Activated gamma-delta T cell treated with Interleukin-2 at 50 U/mL for 16 hours (primary cell): ENCODE results near the gene PSMG3.

ENCODE experiments used
- DNase-seq: peaks from one replicate; pipeline ENCODE4 v3.0.0-alpha.2; 2020

Gene PSMG3

DNA sequence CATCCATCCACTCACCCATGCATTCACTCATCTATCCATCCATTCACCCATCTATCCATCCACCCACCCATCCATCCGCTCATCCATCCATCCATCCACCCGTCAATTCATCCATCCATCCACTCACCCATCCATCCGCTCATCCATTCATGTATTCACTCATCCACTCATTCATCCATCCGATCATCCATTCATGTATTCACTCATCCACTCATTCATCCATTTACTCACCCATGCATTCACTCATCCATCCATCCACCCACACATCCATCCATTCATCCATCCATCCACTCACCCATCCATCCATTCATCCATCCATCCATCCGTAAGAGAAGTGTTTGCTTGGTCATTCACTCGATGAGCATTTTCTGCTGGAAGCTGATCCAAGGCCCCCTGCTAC, 8.7 kb upstream of the PSMG3 start:
- no peak for DNase-seq

GRCh38 chr7:1576521-1577253, 6.9 kb upstream of the PSMG3 start:
- DNase-seq: no peak

DNA sequence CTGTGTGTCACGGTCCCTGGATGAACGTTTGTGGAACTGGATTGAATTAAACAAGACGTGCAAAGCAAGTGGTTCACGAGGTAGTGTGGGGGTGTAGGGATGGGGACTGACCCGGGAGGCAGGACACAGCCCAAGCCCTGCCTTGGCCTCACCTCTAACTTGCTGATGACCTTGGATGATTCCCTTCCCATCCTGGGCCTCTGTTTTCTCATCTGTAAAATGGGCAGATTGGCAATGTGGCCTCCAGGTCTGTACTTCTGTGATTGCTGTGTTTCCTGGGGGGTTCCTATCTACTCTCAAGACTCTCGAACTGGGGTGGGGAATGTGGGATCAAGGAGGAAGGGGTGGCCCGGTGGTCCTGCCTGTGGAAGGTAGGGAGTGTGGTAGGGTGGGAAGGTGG, 6.0 kb upstream of the PSMG3 start:
- DNase-seq: no peak

GRCh38 chr7:1572111-1572822, 2.4 kb upstream of the PSMG3 start:
- no peak for DNase-seq

GRCh38 chr7:1569440-1569832, 396 bp downstream of the PSMG3 start:
- no peak for DNase-seq

DNA sequence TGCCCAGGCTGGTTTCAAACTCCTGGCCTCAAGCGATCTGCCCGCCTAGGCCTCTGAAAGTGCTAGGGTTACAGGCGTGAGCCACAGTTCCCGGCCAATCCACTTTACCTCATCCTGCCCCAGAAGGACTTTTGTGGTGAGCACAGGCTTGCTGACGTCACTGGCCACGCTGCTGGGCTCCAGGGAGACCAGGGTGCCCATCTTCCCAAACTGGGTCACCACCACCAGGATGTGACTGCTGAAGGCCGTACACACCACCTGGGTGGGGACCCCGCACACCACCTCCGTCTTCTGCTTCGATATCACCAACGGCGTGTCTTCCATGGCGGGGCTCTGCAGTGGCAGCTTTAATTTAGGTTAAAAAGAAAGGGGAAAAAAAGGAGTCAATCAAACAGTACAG, 816 bp downstream of the PSMG3 start:
- no peak for DNase-seq

GRCh38 chr7:1567896-1568510, 1.8 kb downstream of the PSMG3 start:
- no peak for DNase-seq

- DNase-seq: no peak
Measured at GRCh38 chr7:1567049-1567771, 2.6 kb downstream of the PSMG3 start.

GRCh38 chr7:1566687-1567048, 3.2 kb downstream of the PSMG3 start:
- no peak for DNase-seq

DNA sequence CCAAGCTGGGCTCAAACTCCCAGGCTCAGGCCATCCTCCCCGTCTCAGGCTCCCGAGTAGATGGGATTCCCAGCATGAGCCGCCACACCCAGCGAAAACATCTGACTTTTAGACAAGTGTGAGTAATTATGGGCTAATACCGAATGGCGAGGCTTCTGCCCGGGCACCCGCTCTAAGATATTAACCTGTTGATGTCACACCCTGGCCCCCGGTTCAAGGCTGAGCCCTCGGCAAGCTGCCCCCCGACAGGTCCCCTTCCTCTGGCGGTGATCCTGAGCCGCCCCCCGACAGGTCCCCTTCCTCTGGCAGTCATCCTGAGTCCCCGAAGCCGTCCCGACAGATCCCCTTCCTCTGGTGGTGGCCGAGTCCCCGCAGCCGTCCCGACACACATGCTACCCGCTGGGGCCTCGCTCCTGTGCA, 5.2 kb downstream of the PSMG3 start:
- DNase-seq: no peak

- no peak for DNase-seq
Measured at GRCh38 chr7:1563981-1564602, 5.7 kb downstream of the PSMG3 start.

DNA sequence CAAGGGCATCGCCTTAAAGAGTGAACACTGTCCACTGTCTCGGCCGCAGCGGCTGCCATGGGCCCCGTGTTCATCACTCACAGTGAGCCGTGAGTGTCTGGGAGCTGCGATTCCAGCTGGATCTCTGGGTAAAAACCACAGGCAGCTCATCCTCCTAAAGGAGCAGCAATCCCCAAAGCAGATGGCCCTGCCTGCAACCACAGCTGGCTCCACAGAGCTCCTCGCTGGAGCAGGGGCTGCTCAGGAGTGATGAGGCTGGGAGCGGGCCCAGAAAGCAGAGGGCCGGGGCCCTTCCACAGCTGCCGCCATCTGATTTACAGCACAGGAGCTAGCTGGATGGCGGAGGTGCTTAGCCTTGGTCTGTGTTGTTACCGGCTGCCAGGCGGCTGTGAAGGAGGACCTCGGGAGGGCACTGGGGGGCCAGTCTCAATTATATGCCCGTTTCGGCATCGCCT, 7.2 kb downstream of the PSMG3 start:
- DNase-seq: no peak

GRCh38 chr7:1562116-1562515, 7.7 kb downstream of the PSMG3 start:
- DNase-seq: no peak

DNA sequence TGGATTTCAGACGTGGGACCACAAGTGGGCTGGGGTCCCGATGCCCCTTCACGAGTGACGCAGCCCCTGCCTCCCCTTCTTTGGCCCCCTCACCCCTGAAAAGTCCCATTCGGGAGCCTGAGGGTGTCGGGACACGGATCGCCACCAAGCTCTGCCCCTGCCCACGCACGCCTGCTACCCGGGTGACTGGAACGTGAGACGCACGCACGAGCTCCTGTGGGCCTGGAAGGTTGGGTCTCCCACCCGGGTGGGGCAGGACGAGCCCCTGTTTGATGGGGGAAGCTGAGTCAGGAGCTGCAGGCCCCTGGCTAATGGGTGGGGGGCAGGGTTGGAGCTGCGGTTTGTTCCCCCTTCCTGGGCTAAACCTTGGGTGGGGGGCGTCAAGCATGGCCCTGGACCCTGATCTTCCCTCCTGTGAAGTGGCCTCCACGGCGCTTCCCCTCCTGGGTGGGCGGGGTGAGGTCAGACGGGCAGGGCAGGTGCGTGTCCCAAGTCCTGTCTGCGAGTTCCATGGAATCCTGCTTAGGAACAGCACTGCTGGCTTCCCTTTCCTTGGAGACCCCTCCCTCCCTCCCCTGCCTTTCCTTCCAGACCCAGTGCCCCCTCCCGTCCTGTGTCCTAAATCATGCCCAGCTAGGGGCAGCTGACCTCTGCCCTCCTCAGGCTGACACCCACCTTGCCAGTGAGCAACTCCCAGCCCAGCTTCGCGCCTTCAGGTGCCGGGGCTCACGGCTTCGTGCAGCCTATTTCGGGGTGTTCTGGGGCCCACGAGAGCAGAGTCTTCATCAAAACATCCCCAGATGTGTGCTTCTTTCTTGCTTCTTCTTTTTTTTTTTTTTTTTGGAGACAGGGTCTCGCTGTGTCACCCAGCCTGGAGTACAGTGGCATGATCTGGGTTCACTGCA, 8.5 kb downstream of the PSMG3 start:
- no peak for DNase-seq

DNA sequence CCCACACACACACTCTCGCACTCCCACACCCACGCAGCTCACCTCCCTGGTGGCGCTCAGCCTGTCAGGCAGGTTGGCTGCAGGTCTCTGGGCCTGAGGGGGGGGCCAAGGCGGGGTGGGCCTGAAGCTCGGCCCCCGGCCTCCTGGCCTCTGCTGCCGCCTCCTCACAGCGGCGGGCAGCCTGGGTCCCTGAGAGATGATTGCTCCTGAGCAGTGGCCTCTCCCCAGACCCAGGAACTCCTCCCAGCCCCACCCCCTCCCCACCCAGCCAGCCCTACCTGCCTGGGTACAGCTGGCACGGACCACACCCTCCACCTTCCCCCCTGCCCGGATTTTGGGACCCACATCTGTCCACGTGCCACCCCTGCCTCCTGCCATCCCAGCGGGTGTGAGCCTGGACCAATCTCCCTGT, 9.2 kb downstream of the PSMG3 start:
- DNase-seq: no peak

DNA sequence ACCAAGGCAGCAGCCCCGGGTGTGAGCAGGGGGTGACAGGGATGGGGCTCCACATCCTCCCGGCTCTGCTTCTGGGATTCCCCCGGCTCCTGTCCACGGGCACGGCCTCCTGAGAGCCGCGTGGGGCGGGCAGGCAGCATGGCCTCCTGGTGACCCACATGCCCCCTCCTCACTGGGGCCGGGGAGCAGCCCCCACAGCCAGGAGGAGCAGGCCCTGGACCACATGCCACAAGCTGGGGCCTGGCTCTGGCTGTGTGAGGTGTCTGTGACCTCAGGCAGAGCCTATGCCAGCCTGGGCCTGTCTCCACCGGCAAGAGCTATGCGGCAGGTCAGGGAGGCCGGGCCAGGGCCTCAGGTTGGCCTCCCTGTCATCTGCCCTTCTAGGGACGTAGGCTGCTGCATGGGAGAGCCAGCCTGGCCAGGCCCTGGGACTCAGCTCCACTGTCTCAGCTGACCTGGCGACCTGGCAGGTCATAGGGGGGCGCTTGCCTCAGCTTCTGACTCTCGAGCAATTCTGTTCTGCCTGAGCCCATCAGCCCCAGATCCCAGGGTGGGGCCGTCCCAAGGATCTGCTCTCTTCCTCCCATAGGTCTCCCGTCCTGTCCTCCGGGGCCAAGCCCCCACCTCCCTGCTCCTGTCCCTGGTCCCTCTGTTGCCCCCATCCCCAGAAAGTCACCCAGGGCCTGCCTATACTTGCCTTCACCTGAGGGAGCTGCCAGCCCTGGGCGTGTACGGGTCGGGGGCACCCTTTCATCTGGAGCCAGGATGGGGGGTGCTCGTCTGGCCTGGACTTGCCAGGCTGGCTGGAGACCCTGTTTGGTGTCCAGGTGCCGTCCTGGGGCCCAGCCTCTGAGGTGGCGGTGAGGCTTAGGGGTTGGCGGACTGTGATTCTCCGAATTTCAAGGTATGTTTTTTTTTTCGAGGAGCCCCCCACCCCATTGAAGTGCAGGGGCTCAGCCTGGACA, 9.9 kb downstream of the PSMG3 start:
- DNase-seq: no peak

DNA sequence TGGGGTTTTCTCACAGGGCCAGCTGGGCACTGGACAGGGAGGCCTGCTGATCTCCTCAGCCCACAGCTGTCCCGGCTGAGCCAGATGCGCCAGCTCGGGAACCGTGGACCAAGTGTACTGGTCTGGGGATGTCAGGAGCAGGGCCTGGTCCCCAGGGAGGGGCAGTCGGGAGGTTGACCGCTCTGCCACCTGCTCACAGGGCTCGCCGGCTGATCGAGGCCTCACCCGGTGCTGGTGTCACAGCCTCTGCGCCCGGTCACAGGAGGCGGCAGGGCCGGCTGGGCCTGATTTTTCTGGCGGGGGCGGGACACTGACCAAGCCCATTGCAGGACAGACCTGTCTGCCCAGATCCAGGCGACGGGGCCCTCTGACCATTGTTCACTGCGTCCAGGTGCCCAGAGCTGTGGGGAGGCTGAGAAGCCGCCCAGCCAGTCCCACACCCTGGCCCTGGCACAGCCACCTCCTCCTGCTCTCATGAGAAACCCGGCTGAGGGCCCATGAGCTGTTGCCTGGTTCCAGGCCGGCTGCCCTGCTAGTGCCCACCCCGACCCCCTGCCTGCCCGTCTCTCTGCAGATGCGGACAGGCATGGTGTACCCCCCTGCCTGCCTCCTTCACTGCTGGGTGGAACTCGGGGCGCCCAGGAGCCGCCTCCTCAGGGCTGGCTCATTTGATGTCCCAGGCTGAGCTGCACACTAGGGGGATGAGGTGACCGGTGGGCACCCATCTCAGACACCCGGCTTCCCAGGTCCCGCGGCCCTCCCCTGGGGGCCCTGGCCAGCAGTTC, 10.8 kb downstream of the PSMG3 start:
- DNase-seq: no peak

DNA sequence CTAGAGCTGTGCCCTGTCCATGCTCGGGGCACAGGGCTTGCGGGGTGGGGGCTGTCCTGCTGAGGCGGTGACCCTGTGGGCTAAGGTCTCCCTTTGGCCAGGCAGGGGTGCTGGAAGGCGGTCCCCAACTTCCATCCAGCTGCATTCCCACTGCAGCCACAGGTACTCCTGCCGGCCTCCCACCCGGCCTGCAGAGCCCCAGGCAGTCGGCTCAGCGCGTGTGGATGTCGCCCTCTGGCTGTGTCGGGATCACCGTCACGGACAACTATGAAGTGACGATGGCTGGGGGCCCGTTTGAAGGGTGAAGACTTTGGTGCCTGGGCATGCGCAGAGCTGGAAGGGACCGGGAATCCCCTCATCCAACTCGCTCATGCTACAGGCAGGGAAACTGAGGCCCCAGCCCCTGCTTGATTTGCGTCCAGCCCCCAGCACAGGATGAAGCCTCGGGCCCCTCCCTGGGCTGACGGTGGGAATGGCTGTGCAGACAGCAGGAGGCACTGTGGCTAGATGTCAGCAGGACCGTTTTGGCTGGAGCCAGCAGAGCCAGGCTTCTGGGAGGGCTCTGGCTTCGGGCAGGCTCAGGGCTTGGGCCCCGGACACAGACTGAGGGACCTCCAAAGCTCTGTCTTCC, 11.5 kb downstream of the PSMG3 start:
- DNase-seq: no peak

- no peak for DNase-seq
Measured at GRCh38 chr7:1557771-1558170, 12.1 kb downstream of the PSMG3 start.
